Measurements from ENCODE around the gene NUP88.

The NUP88 gene

DNA sequence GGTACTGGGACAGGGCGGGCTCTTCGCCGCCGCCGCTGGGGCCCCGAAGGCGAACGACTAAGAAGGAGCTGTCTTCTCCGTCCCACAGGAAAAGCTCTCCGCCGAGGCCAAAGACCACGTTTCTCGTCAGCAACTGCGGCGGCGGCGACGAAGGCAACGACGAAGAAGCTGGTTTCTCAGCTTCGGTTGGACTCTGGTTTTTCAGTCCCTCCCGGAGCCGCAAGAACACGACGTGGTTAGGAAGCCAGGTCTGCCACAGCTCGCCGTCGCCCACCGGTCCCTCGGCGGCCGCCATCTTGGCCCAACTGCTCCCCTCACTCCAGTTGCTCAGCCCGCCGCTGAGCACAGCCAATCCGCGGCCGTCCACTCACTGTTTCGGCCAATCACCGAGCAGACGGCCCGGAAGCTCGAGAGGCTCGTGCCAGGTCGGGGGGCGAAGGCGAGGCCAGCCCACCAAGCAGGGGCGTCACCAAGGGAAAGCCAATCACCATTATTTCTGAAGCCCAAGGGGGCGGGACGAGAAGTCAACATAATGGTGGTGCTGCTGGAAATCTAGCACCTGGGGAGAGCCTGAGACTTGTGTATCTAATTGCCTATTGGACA, at the start of gene NUP88:
Gene NUP88 (minus strand): TSS at position 307 of the 603 bp plus-strand sequence. CDS start 12 bp downstream, at position 295.
- TF ChIP-seq, protein P1, sequence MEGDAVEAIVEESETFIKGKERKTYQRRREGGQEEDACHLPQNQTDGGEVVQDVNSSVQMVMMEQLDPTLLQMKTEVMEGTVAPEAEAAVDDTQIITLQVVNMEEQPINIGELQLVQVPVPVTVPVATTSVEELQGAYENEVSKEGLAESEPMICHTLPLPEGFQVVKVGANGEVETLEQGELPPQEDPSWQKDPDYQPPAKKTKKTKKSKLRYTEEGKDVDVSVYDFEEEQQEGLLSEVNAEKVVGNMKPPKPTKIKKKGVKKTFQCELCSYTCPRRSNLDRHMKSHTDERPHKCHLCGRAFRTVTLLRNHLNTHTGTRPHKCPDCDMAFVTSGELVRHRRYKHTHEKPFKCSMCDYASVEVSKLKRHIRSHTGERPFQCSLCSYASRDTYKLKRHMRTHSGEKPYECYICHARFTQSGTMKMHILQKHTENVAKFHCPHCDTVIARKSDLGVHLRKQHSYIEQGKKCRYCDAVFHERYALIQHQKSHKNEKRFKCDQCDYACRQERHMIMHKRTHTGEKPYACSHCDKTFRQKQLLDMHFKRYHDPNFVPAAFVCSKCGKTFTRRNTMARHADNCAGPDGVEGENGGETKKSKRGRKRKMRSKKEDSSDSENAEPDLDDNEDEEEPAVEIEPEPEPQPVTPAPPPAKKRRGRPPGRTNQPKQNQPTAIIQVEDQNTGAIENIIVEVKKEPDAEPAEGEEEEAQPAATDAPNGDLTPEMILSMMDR (IDR thresholded peaks at IDR 0.05) = no peak
- intact Hi-C loops (cut with DNase I; ENCODE audit: low total_unique reads) = no loop called here
- H3K4me1 ChIP-seq = peaks cover 0 to 40% (median 32%) of the 10 kb centered on the region in 4 donors

DNA sequence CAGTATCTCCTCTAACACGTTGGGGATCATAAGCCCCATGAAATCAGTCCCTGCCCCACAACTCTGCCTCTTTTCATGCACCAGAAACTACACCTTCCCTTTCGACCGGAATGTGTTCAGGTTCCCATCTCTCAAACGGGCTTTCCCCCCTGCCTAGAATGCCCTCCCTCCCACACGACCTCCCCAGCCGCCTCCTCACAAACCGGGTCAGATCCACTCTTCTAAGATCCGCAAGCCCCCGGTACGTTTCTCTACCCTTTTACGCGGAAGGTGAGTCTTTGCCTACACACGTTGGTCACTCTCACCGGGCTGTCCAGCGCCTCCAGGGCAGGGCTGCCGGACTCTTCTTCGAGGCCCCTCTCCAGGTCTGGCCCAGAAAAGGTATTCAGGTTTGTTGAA, 48.6 kb upstream of the NUP88 start:
- TF ChIP-seq, protein P1 (IDR thresholded peaks at IDR 0.05) = no peak
- no peak for DNase-seq
- Histone ChIP-seq H3K27me3 (no peaks in the 10 kb centered on the region), H3K4me1 (peaks cover 0 to 22% (median 20%) of the 10 kb centered on the region in 4 donors), H3K36me3 (peaks cover 3 to 18% (median 14%) of the 10 kb centered on the region in 3 donors), H3K27ac (peak overlapping the region; percentile 77 to 83), H3K4me3 (peak overlapping the region; percentile 73 to 80), H3K9me3 (no peaks in the 10 kb centered on the region)
- intact Hi-C loops (cut with DNase I; ENCODE audit: low total_unique reads) = no loop called here

More for the DNA sequence above, at the start of gene NUP88:
- no peaks in the 10 kb centered on the region for H3K27me3 ChIP-seq
- DNase-seq = peak; percentile 96 to 97
- peaks cover 22 to 60% (median 33%) of the 10 kb centered on the region in 3 donors for H3K36me3 ChIP-seq
- H3K4me3 ChIP-seq = peak within 1 kb of the TSS; percentile 70 to 78
- no peaks in the 10 kb centered on the region for H3K9me3 ChIP-seq
- peak within 1 kb of the TSS; percentile 88 to 93 for H3K27ac ChIP-seq

GRCh38 chr17:5467416-5467815, 48.0 kb upstream of the NUP88 start:
- intact Hi-C loops (cut with DNase I; ENCODE audit: low total_unique reads) = no loop called here
- H3K4me1 ChIP-seq = peaks cover 0 to 22% (median 20%) of the 10 kb centered on the region in 4 donors
- no peaks in the 10 kb centered on the region for H3K27me3 ChIP-seq
- H3K27ac ChIP-seq = no peak overlapping the region
- no peak for DNase-seq
- peak overlapping the region; percentile 73 to 80 for H3K4me3 ChIP-seq
- H3K9me3 ChIP-seq = no peaks in the 10 kb centered on the region
- TF ChIP-seq, protein P1 (IDR thresholded peaks at IDR 0.05) = no peak
- H3K36me3 ChIP-seq = peaks cover 0 to 17% (median 10%) of the 10 kb centered on the region in 3 donors

DNA sequence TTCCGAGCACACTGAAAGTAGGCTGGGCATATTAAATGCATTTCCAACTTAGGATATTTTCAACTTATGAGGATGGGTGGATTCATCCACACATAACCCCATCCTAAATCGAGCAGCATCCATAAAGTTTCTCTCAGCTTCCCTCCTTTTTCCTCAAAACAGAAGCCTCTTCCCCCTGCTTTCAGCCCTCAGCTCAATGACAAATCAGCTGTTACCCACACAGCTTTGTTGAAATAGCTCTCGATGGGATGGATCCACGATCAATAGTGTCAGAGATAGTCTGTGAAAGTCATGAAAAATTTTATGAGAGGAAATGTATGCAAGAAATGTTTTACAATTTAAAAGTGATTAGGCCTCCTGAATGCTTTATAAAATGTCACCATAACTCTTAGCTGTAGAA, 46.8 kb upstream of the NUP88 start:
- TF ChIP-seq, protein P1 (IDR thresholded peaks at IDR 0.05) = no peak
- H3K36me3 ChIP-seq = peaks cover under 1 to 17% (median 9%) of the 10 kb centered on the region in 3 donors
- no peak overlapping the region for H3K4me3 ChIP-seq
- peaks cover 0 to 22% (median 20%) of the 10 kb centered on the region in 4 donors for H3K4me1 ChIP-seq
- H3K9me3 ChIP-seq = no peaks in the 10 kb centered on the region
- H3K27me3 ChIP-seq = no peaks in the 10 kb centered on the region
- DNase-seq = no peak
- no peak overlapping the region for H3K27ac ChIP-seq
- intact Hi-C loops (cut with DNase I; ENCODE audit: low total_unique reads) = no loop called here

- H3K9me3 ChIP-seq = no peaks in the 10 kb centered on the region
- no peak for DNase-seq
- peaks cover 14 to 31% (median 23%) of the 10 kb centered on the region in 3 donors for H3K36me3 ChIP-seq
- no peak overlapping the region for H3K27ac ChIP-seq
- TF ChIP-seq, protein P1 (IDR thresholded peaks at IDR 0.05) = no peak
- H3K27me3 ChIP-seq = no peaks in the 10 kb centered on the region
- no peak overlapping the region for H3K4me3 ChIP-seq
- intact Hi-C loops (cut with DNase I; ENCODE audit: low total_unique reads) = no loop called here
- peaks cover 0 to 22% (median 20%) of the 10 kb centered on the region in 4 donors for H3K4me1 ChIP-seq
These were observed 45.5 kb upstream of the NUP88 start for GRCh38 chr17:5464717-5465507.

Measured in tibial artery (tissue), 4 donors.